Fibroblast of mammary gland (primary cell): ENCODE data around the gene PAX7.

ENCODE experiments used
- DNase-seq: peaks from one replicate; pipeline ENCODE4 v3.0.0-alpha.2; 2010; ENCODE audit warnings: low read depth
- H3K4me3 ChIP-seq: 2 replicates; pipeline ENCODE4 v1.5.1; 2011; ENCODE audit warnings: low read depth, mild to moderate bottlenecking, low read length, moderate library complexity; ENCODE audit not compliant: control insufficient read depth
- CTCF ChIP-seq: conservative IDR thresholded peaks from 2 replicates; pipeline ENCODE4 v1.5.1; 2011; ENCODE audit warnings: low read depth, low read length, inconsistent platforms; ENCODE audit not compliant: control insufficient read depth, insufficient read depth

Gene PAX7

GRCh38 chr1:18721776-18722175 is 91.1 kb downstream of the PAX7 start:
- DNase-seq: no peak
- no peak overlapping the region for H3K4me3 ChIP-seq
- no peak for TF ChIP-seq CTCF

- TF ChIP-seq CTCF: no peak
- H3K4me3 ChIP-seq: no peak overlapping the region
- no peak for DNase-seq
Measured at GRCh38 chr1:18722270-18722669, 91.6 kb downstream of the PAX7 start.

GRCh38 chr1:18723206-18723605 is 92.6 kb downstream of the PAX7 start:
- no peak for DNase-seq
- no peak for TF ChIP-seq CTCF
- H3K4me3 ChIP-seq: no peak overlapping the region

- no peak overlapping the region for H3K4me3 ChIP-seq
- TF ChIP-seq CTCF: no peak
- DNase-seq: no peak
Measured at GRCh38 chr1:18723701-18724411, 93.2 kb downstream of the PAX7 start.

- no peak overlapping the region for H3K4me3 ChIP-seq
- DNase-seq: no peak
- no peak for TF ChIP-seq CTCF
Measured at GRCh38 chr1:18724801-18725200, 94.2 kb downstream of the PAX7 start.

GRCh38 chr1:18725231-18725895 is 94.7 kb downstream of the PAX7 start:
- TF ChIP-seq CTCF: no peak
- no peak for DNase-seq
- H3K4me3 ChIP-seq: no peak overlapping the region
